GM20000 (cell line): ENCODE measurements around the gene TSPAN7.

Experiments
- DNase-seq: peaks from one replicate; pipeline ENCODE4 v3.0.0; 2012; ENCODE audit warnings: low spot score
- CTCF ChIP-seq: IDR thresholded peaks from 2 replicates; pipeline ENCODE4 v1.5.1; 2012; ENCODE audit warnings: mild to moderate bottlenecking, control low read depth; ENCODE audit errors: extremely low read depth, missing control alignments

TSPAN7 gene

GRCh38 chrX:38664285-38664684 lies 102.9 kb downstream of the TSPAN7 start:
- DNase-seq: no peak
- peak; percentile 2 for TF ChIP-seq CTCF

GRCh38 chrX:38666909-38667308 lies 105.6 kb downstream of the TSPAN7 start:
- no peak for DNase-seq
- TF ChIP-seq CTCF: no peak

GRCh38 chrX:38668771-38669170 lies 107.4 kb downstream of the TSPAN7 start:
- no peak for DNase-seq
- no peak for TF ChIP-seq CTCF

GRCh38 chrX:38669428-38669827 lies 108.1 kb downstream of the TSPAN7 start:
- DNase-seq: no peak
- no peak for TF ChIP-seq CTCF

GRCh38 chrX:38672646-38673045 lies 111.3 kb downstream of the TSPAN7 start:
- no peak for TF ChIP-seq CTCF
- no peak for DNase-seq

- no peak for DNase-seq
- no peak for TF ChIP-seq CTCF
Observed at GRCh38 chrX:38675856-38676255, 114.5 kb downstream of the TSPAN7 start.

GRCh38 chrX:38678183-38678582 lies 116.8 kb downstream of the TSPAN7 start:
- DNase-seq: no peak
- TF ChIP-seq CTCF: no peak
